Glutamatergic neuron (in vitro differentiated cells): Measurements from ENCODE around the gene HHATL. TPM values are rescaled to one million over a fixed set of nuclear protein-coding genes. Genes with fewer than 3 reads are reported as not detected.

ENCODE experiments used
- DNase-seq: peaks from one replicate; pipeline ENCODE4 v3.0.0; 2022
- H3K27ac Mint-ChIP-seq: one replicate; pipeline ENCODE4 v1.8.0; 2020; ENCODE audit warnings: mild to moderate bottlenecking, mixed read lengths, inconsistent platforms; ENCODE audit not compliant: unreplicated experiment
- H3K27me3 Mint-ChIP-seq: one replicate; pipeline ENCODE4 v1.8.0; 2020; ENCODE audit warnings: mild to moderate bottlenecking, moderate library complexity, mixed read lengths, inconsistent platforms; ENCODE audit not compliant: unreplicated experiment
- H3K36me3 Mint-ChIP-seq: one replicate; pipeline ENCODE4 v1.8.0; 2020; ENCODE audit warnings: mild to moderate bottlenecking, mixed read lengths, inconsistent platforms; ENCODE audit not compliant: unreplicated experiment
- H3K4me1 Mint-ChIP-seq: one replicate; pipeline ENCODE4 v1.8.0; 2020; ENCODE audit warnings: mild to moderate bottlenecking, low read depth, mixed read lengths, inconsistent platforms; ENCODE audit not compliant: unreplicated experiment
- H3K4me3 Mint-ChIP-seq: one replicate; pipeline ENCODE4 v1.8.0; 2020; ENCODE audit warnings: mild to moderate bottlenecking, mixed read lengths, inconsistent platforms; ENCODE audit not compliant: unreplicated experiment
- H3K9me3 Mint-ChIP-seq: one replicate; pipeline ENCODE4 v1.8.0; 2020; ENCODE audit warnings: mild to moderate bottlenecking, moderate library complexity, mixed read lengths, inconsistent platforms; ENCODE audit not compliant: unreplicated experiment
- CTCF ChIP-seq: fragments of 200-600 bp; sonication (generic); IDR thresholded peaks from one replicate; pipeline ENCODE4 v1.5.0; 2021; ENCODE audit not compliant: partially characterized antibody, unreplicated experiment
- total RNA-seq: library from RNA; stranded (reverse); fragmentation: NEBNext Ultra II Directional; extraction: Animal tissue kit (Norgen Biotek cat#: 25700); gene quantifications from one replicate; pipeline ENCODE4 v1.2.1, GENCODE V29; 2021; ENCODE audit not compliant: unreplicated experiment

Gene HHATL
- total RNA-seq, 1 donor from 2014 or later, result 7.6 TPM

- Mint-ChIP-seq H3K4me3 (peak overlapping the region; percentile 93), H3K9me3 (peaks cover 18% of the 10 kb centered on the region), H3K36me3 (peaks cover 8% of the 10 kb centered on the region), H3K27ac (peak overlapping the region; percentile 91), H3K4me1 (peaks cover 39% of the 10 kb centered on the region), H3K27me3 (peaks cover 16% of the 10 kb centered on the region)
- DNase-seq, result peak; percentile 59
- TF ChIP-seq CTCF, result no peak
Observed at GRCh38 chr3:42652251-42652610, 50.4 kb downstream of the HHATL start.

DNA sequence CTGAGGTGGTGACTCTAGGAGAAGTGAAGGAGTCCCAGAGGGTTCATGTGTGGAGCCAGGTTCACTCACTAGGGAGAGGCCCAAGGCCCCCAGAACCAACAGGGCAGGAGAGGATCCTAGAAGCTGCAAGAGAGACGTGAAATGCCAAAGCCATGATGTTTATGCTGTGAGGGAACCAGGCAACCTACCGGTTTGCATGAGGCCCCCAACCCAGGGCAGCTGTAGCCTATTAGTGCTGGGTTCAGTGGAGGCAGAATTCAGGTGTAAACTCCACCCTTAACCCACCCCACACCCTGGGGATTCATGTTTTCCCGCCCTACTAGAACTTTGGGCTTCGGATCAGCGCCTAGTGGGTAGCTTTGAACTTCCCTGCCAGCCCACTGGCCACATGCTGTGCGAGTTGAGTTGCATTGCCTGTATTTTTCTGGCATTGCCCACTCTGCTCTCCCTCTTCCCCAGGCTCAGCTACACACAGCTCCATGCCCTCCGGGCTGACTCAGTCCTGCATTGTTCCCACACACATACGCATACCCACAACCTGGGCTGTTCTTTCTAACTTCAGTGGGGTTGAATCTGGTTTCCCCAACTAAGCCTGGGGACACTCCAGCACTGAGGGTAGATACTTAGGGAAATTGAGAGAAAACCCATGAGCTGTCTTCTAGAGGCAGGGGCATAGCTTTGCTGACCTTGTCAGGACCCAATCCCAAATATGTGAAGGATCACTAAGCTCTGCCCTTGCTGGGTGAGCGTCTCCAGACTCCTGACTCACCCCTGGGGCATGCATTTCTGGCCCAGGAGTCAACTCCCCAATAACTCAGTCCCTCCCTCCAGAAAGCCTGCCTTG is 51.1 kb downstream of the HHATL start:
- TF ChIP-seq CTCF, result no peak
- Mint-ChIP-seq H3K4me3 (peak overlapping the region; percentile 93), H3K27me3 (peaks cover 20% of the 10 kb centered on the region), H3K36me3 (peaks cover 8% of the 10 kb centered on the region), H3K4me1 (peaks cover 38% of the 10 kb centered on the region), H3K9me3 (peaks cover 20% of the 10 kb centered on the region), H3K27ac (peak overlapping the region; percentile 91)
- no peak for DNase-seq

- Mint-ChIP-seq H3K4me3 (no peak overlapping the region), H3K4me1 (peaks cover 29% of the 10 kb centered on the region), H3K36me3 (peaks cover 8% of the 10 kb centered on the region), H3K27me3 (peaks cover 17% of the 10 kb centered on the region), H3K9me3 (peaks cover 15% of the 10 kb centered on the region), H3K27ac (no peak overlapping the region)
- TF ChIP-seq CTCF, result no peak
- DNase-seq, result no peak
Observed at GRCh38 chr3:42649783-42650182, 52.8 kb downstream of the HHATL start.

GRCh38 chr3:42649006-42649405 is 53.6 kb downstream of the HHATL start:
- H3K9me3 Mint-ChIP-seq, result peaks cover 15% of the 10 kb centered on the region

More at GRCh38 chr3:42649006-42649405, 53.6 kb downstream of the HHATL start:
- H3K27ac Mint-ChIP-seq, result peak overlapping the region; percentile 60
- H3K36me3 Mint-ChIP-seq, result peaks cover 8% of the 10 kb centered on the region
- peaks cover 17% of the 10 kb centered on the region for H3K27me3 Mint-ChIP-seq
- no peak for DNase-seq
- H3K4me1 Mint-ChIP-seq, result peaks cover 29% of the 10 kb centered on the region
- TF ChIP-seq CTCF, result no peak
- peak overlapping the region; percentile 31 for H3K4me3 Mint-ChIP-seq
